H9 (cell line): ENCODE data around the gene CDH4. TPM values are rescaled to one million over a fixed set of nuclear protein-coding genes. Genes with fewer than 3 reads are reported as not detected.

Source experiments
- DNase-seq: peaks from one replicate; pipeline ENCODE4 v3.0.0-alpha.2; 2017
- H2AFZ ChIP-seq: one replicate; pipeline ENCODE4 v1.6.1; 2013; ENCODE audit warnings: mild to moderate bottlenecking, low read length, control low read depth, moderate library complexity
- H2AK5ac ChIP-seq: 2 replicates; pipeline ENCODE4 v1.6.1; 2013; ENCODE audit warnings: low read length, control low read depth, mixed read lengths; ENCODE audit not compliant: insufficient read length
- H2BK120ac ChIP-seq: one replicate; pipeline ENCODE4 v1.6.1; 2013; ENCODE audit warnings: low read depth, mild to moderate bottlenecking, low read length, control low read depth, inconsistent platforms; ENCODE audit not compliant: poor library complexity, severe bottlenecking
- H2BK12ac ChIP-seq: 2 replicates; pipeline ENCODE4 v1.6.1; 2013; ENCODE audit warnings: low read length, control low read depth, mixed read lengths, low read depth; ENCODE audit not compliant: insufficient read length
- H2BK15ac ChIP-seq: 2 replicates; pipeline ENCODE4 v1.6.1; 2013; ENCODE audit warnings: low read depth, low read length, control low read depth
- H2BK20ac ChIP-seq: one replicate; pipeline ENCODE4 v1.6.1; 2013; ENCODE audit warnings: low read depth, mild to moderate bottlenecking, low read length, control low read depth, inconsistent platforms; ENCODE audit not compliant: poor library complexity, severe bottlenecking
- H2BK5ac ChIP-seq: 2 replicates; pipeline ENCODE4 v1.6.1; 2013; ENCODE audit warnings: low read length, control low read depth, mixed read lengths; ENCODE audit not compliant: insufficient read length
- H3K14ac ChIP-seq: 2 replicates; pipeline ENCODE4 v1.6.1; 2013; ENCODE audit warnings: low read length, control low read depth; ENCODE audit not compliant: insufficient read depth
- H3K18ac ChIP-seq: 2 replicates; pipeline ENCODE4 v1.6.1; 2013; ENCODE audit warnings: low read depth, mild to moderate bottlenecking, mixed read lengths, low read length, control low read depth; ENCODE audit not compliant: insufficient read length
- H3K23ac ChIP-seq: 2 replicates; pipeline ENCODE4 v1.6.1; 2013; ENCODE audit warnings: low read length, control low read depth, mixed read lengths, low read depth; ENCODE audit not compliant: insufficient read length
- H3K23me2 ChIP-seq: 2 replicates; pipeline ENCODE4 v1.6.1; 2013; ENCODE audit warnings: low read depth, mild to moderate bottlenecking, mixed read lengths, low read length, control low read depth; ENCODE audit not compliant: insufficient read length, poor library complexity, severe bottlenecking
- H3K27ac ChIP-seq: 2 replicates; pipeline ENCODE4 v1.5.1; 2013; ENCODE audit warnings: low read length, control low read depth, mixed read lengths, low read depth; ENCODE audit not compliant: insufficient read length
- H3K27me3 ChIP-seq: 2 replicates; pipeline ENCODE4 v1.6.1; 2013; ENCODE audit warnings: low read length, control low read depth, inconsistent platforms; ENCODE audit not compliant: insufficient read depth
- H3K4ac ChIP-seq: 2 replicates; pipeline ENCODE4 v1.6.1; 2013; ENCODE audit warnings: low read depth, mild to moderate bottlenecking, control low read depth, inconsistent platforms, low read length, moderate library complexity
- H3K4me1 ChIP-seq: 2 replicates; pipeline ENCODE4 v1.6.1; 2013; ENCODE audit warnings: low read length, control low read depth, inconsistent platforms; ENCODE audit not compliant: insufficient read depth
- H3K4me2 ChIP-seq: 2 replicates; pipeline ENCODE4 v1.6.1; 2013; ENCODE audit warnings: low read length, control low read depth, mixed read lengths; ENCODE audit not compliant: insufficient read length, insufficient read depth
- H3K56ac ChIP-seq: 2 replicates; pipeline ENCODE4 v1.6.1; 2013; ENCODE audit warnings: low read depth, mild to moderate bottlenecking, mixed read lengths, low read length, control low read depth; ENCODE audit not compliant: insufficient read length
- H3K79me1 ChIP-seq: 2 replicates; pipeline ENCODE4 v1.6.1; 2013; ENCODE audit warnings: low read depth, mild to moderate bottlenecking, moderate library complexity, low read length, control low read depth, inconsistent platforms; ENCODE audit not compliant: insufficient read depth, poor library complexity, severe bottlenecking
- H3K79me2 ChIP-seq: 2 replicates; pipeline ENCODE4 v1.6.1; 2013; ENCODE audit warnings: low read length, control low read depth, inconsistent platforms; ENCODE audit not compliant: insufficient read depth
- H3K9ac ChIP-seq: 2 replicates; pipeline ENCODE4 v1.6.1; 2013; ENCODE audit warnings: low read length, control low read depth, mixed read lengths; ENCODE audit not compliant: insufficient read length; ENCODE audit errors: extremely low read depth
- H3K9me3 ChIP-seq: one replicate; pipeline ENCODE4 v1.6.1; 2013; ENCODE audit warnings: low read depth, low read length, inconsistent platforms; ENCODE audit not compliant: control insufficient read depth
- H3T11ph ChIP-seq: one replicate; pipeline ENCODE4 v1.6.1; 2013; ENCODE audit warnings: mild to moderate bottlenecking, low read length, control low read depth, inconsistent platforms
- H4K20me1 ChIP-seq: one replicate; pipeline ENCODE4 v1.6.1; 2013; ENCODE audit not compliant: control insufficient read depth, insufficient read length, insufficient read depth
- H4K5ac ChIP-seq: 2 replicates; pipeline ENCODE4 v1.6.1; 2013; ENCODE audit warnings: low read depth, mild to moderate bottlenecking, mixed read lengths, low read length, control low read depth; ENCODE audit not compliant: insufficient read length
- H4K8ac ChIP-seq: replicated peaks from 2 replicates; pipeline ENCODE4 v1.6.1; 2013; ENCODE audit warnings: low read length, control low read depth, mixed read lengths, low read depth; ENCODE audit not compliant: insufficient read length
- H4K91ac ChIP-seq: 2 replicates; pipeline ENCODE4 v1.6.1; 2013; ENCODE audit warnings: low read depth, mild to moderate bottlenecking, moderate library complexity, mixed read lengths, low read length, control low read depth; ENCODE audit not compliant: insufficient read length
- H3K27ac Mint-ChIP-seq, 3 experiments: 2 replicates in 2 of 3; 3 replicates in 1 of 3; pipeline ENCODE4 v1.8.0; 2020 to 2021; ENCODE audit warnings: mixed read lengths in 3 of 3, mild to moderate bottlenecking in 1 of 3, moderate library complexity in 1 of 3
- H3K27me3 Mint-ChIP-seq: 2 replicates; pipeline ENCODE4 v1.8.0; 2021; ENCODE audit warnings: low read depth, mild to moderate bottlenecking, moderate library complexity, mixed read lengths
- H3K36me3 Mint-ChIP-seq, 3 experiments: 2 replicates in 2 of 3; 3 replicates in 1 of 3; pipeline ENCODE4 v1.8.0; 2020 to 2021; ENCODE audit warnings: low read depth in 3 of 3, mixed read lengths in 3 of 3; ENCODE audit not compliant: insufficient read depth in 1 of 3
- H3K4me1 Mint-ChIP-seq, 2 experiments: 2 replicates each; pipeline ENCODE4 v1.8.0; 2020; ENCODE audit warnings: mixed read lengths in 2 of 2
- H3K4me3 Mint-ChIP-seq, 2 experiments: 2 replicates in 1 of 2; 3 replicates in 1 of 2; pipeline ENCODE4 v1.8.0; 2020 to 2021; ENCODE audit warnings: mild to moderate bottlenecking in 2 of 2, mixed read lengths in 2 of 2, moderate library complexity in 1 of 2
- H3K9me3 Mint-ChIP-seq, 2 experiments: 2 replicates in 1 of 2; 3 replicates in 1 of 2; pipeline ENCODE4 v1.8.0; 2020; ENCODE audit warnings: mild to moderate bottlenecking in 2 of 2, mixed read lengths in 2 of 2, moderate library complexity in 1 of 2
- CTCF ChIP-seq: fragments of 200-600 bp; sonication (generic); conservative IDR thresholded peaks from 3 replicates; pipeline ENCODE4 v1.8.0; 2021; ENCODE audit warnings: antibody characterized with exemption, mild to moderate bottlenecking
- WGBS: extraction: QIAGEN DNeasy Blood & Tissue Kit; methylation state at CpG from one replicate; pipeline ENCODE4 v1.1.7; 2013; ENCODE audit warnings: missing lambda C conversion rate, low lambda C conversion rate, mixed read lengths; ENCODE audit not compliant: insufficient read length; ENCODE audit errors: extremely low coverage; 5-methylcytosine and 5-hydroxymethylcytosine counted together
- total RNA-seq: library from RNA; stranded (reverse); gene quantifications from 2 replicates; pipeline ENCODE4 v1.2.1, GENCODE V29; 2021

CDH4 gene
- total RNA-seq, 1 experiment from 2014 or later = 3.0 TPM

DNA sequence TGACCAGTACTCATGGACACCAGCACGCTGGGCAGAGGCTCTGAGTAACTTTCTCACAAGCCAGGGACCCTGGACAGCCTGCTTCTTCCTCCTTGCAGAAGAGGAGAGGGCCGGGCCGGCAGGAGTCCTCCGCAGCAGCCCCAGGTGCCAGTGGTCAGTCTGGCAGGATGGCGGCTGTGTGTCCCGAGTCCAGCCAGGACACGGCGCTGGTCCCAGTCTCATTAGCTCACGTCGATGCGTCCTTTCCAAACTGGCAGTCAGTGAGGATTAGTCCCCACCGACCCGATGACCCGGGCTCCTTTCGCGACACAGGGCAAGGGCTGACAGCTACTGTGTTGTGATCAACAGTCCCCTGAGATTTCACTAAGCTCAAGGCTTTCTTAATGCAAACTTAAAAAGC is 546.6 kb downstream of the CDH4 start:
- H4K5ac ChIP-seq = no peak overlapping the region
- Mint-ChIP-seq H3K4me3 (no peak overlapping the region), H3K9me3 (no peaks in the 10 kb centered on the region), H3K27ac (no peak overlapping the region), H3K27me3 (peaks cover 27% of the 10 kb centered on the region), H3K36me3 (no peaks in the 10 kb centered on the region), H3K4me1 (peaks cover 4 to 20% of the 10 kb centered on the region in 2 experiments; a peak in 3 of 4 replicates)
- no peak overlapping the region for H3K18ac ChIP-seq
- H3K27ac ChIP-seq = no peak overlapping the region
- H3K56ac ChIP-seq = no peak overlapping the region
- H4K20me1 ChIP-seq = no peaks in the 10 kb centered on the region
- no peak overlapping the region for H2BK15ac ChIP-seq
- peaks cover 2% of the 10 kb centered on the region for H3K27me3 ChIP-seq
- no peak for DNase-seq
- no peak overlapping the region for H3K23ac ChIP-seq
- H2BK12ac ChIP-seq = no peak overlapping the region
- H3K4ac ChIP-seq = no peak overlapping the region
- H2AK5ac ChIP-seq = no peak overlapping the region
- no peak overlapping the region for H2BK5ac ChIP-seq
- H4K91ac ChIP-seq = no peak overlapping the region
- H3K79me1 ChIP-seq = no peaks in the 10 kb centered on the region
- TF ChIP-seq CTCF = no peak
- no peaks in the 10 kb centered on the region for H3K23me2 ChIP-seq
- H3K79me2 ChIP-seq = no peaks in the 10 kb centered on the region
- H3T11ph ChIP-seq = no peak overlapping the region
- H3K9ac ChIP-seq = no peak overlapping the region
- no peak overlapping the region; the same call in 1 of the 2 replicates for H3K14ac ChIP-seq
- H4K8ac ChIP-seq = no peak overlapping the region
- H3K9me3 ChIP-seq = no peaks in the 10 kb centered on the region
- H3K4me1 ChIP-seq = no peaks in the 10 kb centered on the region; the same call in 1 of the 2 replicates
- no peak overlapping the region for H2BK120ac ChIP-seq
- no peak overlapping the region for H2BK20ac ChIP-seq
- H3K4me2 ChIP-seq = no peak overlapping the region
- no CpG with 5 or more reads among the region's 16 CpGs for WGBS
- no peak overlapping the region for H2AFZ ChIP-seq
